Upper lobe of left lung (tissue), 4 donors: Measurements from ENCODE around the gene PRAF2.

Source experiments
- EP300 ChIP-seq, 4 donors: sonication (generic); formaldehyde crosslinking; IDR thresholded peaks; one replicate each; pipeline ENCODE4 v1.5.1; 2017; ENCODE audit warnings: antibody characterized with exemption in 4 of 4, control low read depth in 2 of 4
- POLR2A ChIP-seq, 4 donors: fragments of 450-650 bp; IDR thresholded peaks; one replicate each; pipeline ENCODE4 v1.5.1; 2016 to 2017; ENCODE audit warnings: antibody characterized with exemption in 4 of 4, mild to moderate bottlenecking in 2 of 4

DNA sequence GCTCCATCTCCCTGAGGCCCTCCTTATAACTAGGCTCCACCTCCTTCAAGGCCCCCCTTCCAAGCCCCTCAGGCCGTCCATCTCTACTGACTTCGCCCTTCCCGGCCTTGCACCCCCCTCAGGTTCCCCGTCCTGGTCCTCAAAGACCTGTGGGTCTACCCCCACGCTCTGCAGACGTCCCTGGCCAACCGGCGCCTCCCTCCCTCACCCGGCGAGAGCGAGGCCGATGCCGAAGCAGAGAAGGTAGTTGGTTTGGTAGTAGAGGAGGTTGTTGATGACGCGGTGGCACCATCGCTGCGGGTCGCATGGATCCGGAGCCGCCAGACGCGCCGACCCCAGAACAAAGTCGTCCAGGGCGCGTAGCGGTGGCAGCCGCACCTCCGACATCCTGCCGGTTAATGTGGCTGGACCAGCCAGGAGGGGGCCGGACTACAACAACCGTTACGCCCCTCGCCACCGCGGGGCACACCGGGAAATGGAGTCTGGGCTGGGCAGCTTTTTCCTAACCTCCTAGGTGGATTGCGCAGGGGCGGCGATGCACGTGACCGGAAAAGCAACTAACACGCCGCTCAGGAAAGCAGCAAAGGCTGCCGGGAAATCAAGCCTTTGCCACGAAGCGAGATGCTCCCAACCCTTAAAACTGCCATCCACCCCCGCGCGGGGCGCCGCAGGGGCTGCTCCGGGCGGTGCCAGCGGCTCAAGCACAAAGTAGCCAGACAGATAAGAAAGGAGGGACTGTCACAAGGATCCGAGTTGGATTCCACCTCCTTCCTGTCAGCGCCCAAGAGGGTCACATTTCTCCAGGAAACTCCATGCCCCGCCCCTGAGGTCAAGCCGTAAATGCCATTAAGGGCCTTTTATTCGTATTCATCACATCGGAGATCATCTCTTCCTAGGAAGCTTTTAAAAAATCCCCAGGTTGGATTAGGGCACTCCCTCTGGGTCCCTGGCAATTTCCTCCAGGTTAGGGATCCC, at the start of gene PRAF2:
- peak in 2 of 4 donors; percentile 43 to 63 for TF ChIP-seq POLR2A (IDR thresholded peaks at IDR 0.05)
- TF ChIP-seq EP300 (IDR thresholded peaks at IDR 0.05), result peak in 1 of 4 donors; percentile 32
